DND-41 (cell line): Measurements from ENCODE around the gene TGIF2.

Experiments used
- ATAC-seq: fragments of 200-7000 bp; cut with Tn5 transposase; 3 replicates; pipeline ENCODE4 v1.9.1; 2021; ENCODE audit warnings: low read depth; ENCODE audit not compliant: insufficient read depth
- DNase-seq: peaks from one replicate; pipeline ENCODE4 v3.0.0-alpha.2; 2020
- H2AFZ ChIP-seq: 2 replicates; pipeline ENCODE4 v1.6.0; 2012; ENCODE audit warnings: low read depth, low read length
- H3K27ac ChIP-seq: 2 replicates; pipeline ENCODE4 v1.5.1; 2012; ENCODE audit warnings: low read length, inconsistent platforms
- H3K27me3 ChIP-seq: fragments of 200-600 bp; sonication (generic); 2 replicates; pipeline ENCODE4 v1.6.0; 2012; ENCODE audit warnings: low read length, mild to moderate bottlenecking, inconsistent platforms; ENCODE audit not compliant: insufficient read depth, poor library complexity
- H3K36me3 ChIP-seq: 2 replicates; pipeline ENCODE4 v1.5.1; 2012; ENCODE audit warnings: low read length, inconsistent platforms; ENCODE audit not compliant: insufficient read depth
- H3K4me1 ChIP-seq: 2 replicates; pipeline ENCODE4 v1.5.1; 2012; ENCODE audit warnings: mild to moderate bottlenecking, low read length; ENCODE audit not compliant: insufficient read depth
- H3K4me2 ChIP-seq: 2 replicates; pipeline ENCODE4 v1.6.0; 2012; ENCODE audit warnings: mild to moderate bottlenecking, moderate library complexity, low read length, inconsistent platforms; ENCODE audit not compliant: insufficient read depth
- H3K4me3 ChIP-seq, 2 experiments: fragments of 200-600 bp in 1 of 2; shearing (Covaris generic) in 1 of 2; 2 replicates each; pipeline ENCODE4 v1.5.1; 2012 to 2016; ENCODE audit warnings: inconsistent platforms in 2 of 2, low read length in 2 of 2, mild to moderate bottlenecking in 2 of 2, low read depth in 1 of 2, moderate library complexity in 1 of 2
- H3K79me2 ChIP-seq: 2 replicates; pipeline ENCODE4 v1.6.0; 2012; ENCODE audit warnings: low read length, inconsistent platforms; ENCODE audit not compliant: insufficient read depth
- H3K9ac ChIP-seq: 2 replicates; pipeline ENCODE4 v1.6.0; 2012; ENCODE audit warnings: low read depth, mild to moderate bottlenecking, inconsistent platforms, low read length, moderate library complexity
- H3K9me3 ChIP-seq: 2 replicates; pipeline ENCODE4 v1.5.1; 2012; ENCODE audit warnings: low read length, moderate library complexity, mild to moderate bottlenecking, inconsistent platforms; ENCODE audit not compliant: insufficient read depth, severe bottlenecking
- H4K20me1 ChIP-seq: 2 replicates; pipeline ENCODE4 v1.6.0; 2012; ENCODE audit warnings: low read length; ENCODE audit not compliant: insufficient read depth
- EZH2 ChIP-seq: IDR thresholded peaks from 3 replicates; pipeline ENCODE4 v1.6.1; 2012; ENCODE audit warnings: borderline replicate concordance, low read depth, mild to moderate bottlenecking, moderate library complexity, low read length, inconsistent platforms; ENCODE audit not compliant: severe bottlenecking
- TF ChIP-seq, protein P1 (sequence below): IDR thresholded peaks from 2 replicates; pipeline ENCODE4 v1.5.1; 2012; ENCODE audit warnings: borderline replicate concordance, low read length, moderate library complexity, mild to moderate bottlenecking; ENCODE audit not compliant: poor library complexity, severe bottlenecking; ENCODE audit errors: extremely low read depth

The TGIF2 gene

DNA sequence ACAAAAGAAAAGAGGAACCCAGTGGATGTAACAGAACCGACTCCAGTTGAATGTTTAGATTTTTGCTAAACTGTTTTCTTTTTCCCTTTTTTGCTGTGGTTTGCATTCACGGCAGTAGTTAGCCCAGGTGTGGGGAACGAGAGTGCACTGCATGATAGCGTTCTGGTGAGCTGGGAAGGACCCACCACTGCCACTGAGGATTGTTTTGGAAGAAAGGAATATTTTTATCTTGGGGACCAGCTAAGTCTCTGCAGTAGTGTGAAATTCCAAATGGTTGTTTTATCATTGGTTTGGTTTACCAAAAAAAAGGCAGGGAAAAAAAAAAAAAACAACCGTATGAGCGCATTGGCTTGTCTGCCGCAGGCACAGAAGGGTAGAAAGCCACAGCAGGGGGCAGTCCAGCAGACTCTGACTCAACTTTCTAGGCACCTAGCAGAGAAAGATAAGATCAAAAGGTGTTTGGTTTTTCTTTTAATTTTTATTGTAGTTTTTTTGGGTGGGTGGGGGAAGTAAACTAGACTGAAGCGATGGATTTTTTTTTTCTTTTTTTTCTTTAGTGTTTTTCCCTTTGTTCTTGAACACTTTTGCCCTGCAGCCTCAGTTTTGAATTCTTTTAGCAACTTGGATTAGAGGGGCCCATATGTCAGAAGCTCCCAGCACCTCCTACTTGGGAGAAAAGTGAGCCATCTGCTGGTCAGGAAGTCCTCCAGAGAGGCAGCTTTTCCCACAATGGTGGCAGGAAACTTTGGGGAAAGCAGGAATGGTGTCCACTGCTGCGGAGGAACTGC lies 18.7 kb downstream of the TGIF2 start:
- H3K36me3 ChIP-seq = peaks cover 67% of the 10 kb centered on the region
- DNase-seq (peak; percentile 78), ATAC-seq (peak; percentile 67)
- no peak overlapping the region for H3K4me3 ChIP-seq
- H4K20me1 ChIP-seq = peaks cover 30% of the 10 kb centered on the region
- H3K27ac ChIP-seq = peak overlapping the region; percentile 3; the same call in 1 of the 2 replicates
- TF ChIP-seq EZH2 = no peak
- TF ChIP-seq, protein P1, sequence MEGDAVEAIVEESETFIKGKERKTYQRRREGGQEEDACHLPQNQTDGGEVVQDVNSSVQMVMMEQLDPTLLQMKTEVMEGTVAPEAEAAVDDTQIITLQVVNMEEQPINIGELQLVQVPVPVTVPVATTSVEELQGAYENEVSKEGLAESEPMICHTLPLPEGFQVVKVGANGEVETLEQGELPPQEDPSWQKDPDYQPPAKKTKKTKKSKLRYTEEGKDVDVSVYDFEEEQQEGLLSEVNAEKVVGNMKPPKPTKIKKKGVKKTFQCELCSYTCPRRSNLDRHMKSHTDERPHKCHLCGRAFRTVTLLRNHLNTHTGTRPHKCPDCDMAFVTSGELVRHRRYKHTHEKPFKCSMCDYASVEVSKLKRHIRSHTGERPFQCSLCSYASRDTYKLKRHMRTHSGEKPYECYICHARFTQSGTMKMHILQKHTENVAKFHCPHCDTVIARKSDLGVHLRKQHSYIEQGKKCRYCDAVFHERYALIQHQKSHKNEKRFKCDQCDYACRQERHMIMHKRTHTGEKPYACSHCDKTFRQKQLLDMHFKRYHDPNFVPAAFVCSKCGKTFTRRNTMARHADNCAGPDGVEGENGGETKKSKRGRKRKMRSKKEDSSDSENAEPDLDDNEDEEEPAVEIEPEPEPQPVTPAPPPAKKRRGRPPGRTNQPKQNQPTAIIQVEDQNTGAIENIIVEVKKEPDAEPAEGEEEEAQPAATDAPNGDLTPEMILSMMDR = peak; percentile 45
- peaks cover 8% of the 10 kb centered on the region; the same call in 1 of the 2 replicates for H3K79me2 ChIP-seq
- H2AFZ ChIP-seq = no peak overlapping the region
- peaks cover 27% of the 10 kb centered on the region for H3K4me1 ChIP-seq
- H3K9me3 ChIP-seq = no peaks in the 10 kb centered on the region
- H3K9ac ChIP-seq = no peak overlapping the region
- H3K4me2 ChIP-seq = no peak overlapping the region
- H3K27me3 ChIP-seq = no peaks in the 10 kb centered on the region

DNA sequence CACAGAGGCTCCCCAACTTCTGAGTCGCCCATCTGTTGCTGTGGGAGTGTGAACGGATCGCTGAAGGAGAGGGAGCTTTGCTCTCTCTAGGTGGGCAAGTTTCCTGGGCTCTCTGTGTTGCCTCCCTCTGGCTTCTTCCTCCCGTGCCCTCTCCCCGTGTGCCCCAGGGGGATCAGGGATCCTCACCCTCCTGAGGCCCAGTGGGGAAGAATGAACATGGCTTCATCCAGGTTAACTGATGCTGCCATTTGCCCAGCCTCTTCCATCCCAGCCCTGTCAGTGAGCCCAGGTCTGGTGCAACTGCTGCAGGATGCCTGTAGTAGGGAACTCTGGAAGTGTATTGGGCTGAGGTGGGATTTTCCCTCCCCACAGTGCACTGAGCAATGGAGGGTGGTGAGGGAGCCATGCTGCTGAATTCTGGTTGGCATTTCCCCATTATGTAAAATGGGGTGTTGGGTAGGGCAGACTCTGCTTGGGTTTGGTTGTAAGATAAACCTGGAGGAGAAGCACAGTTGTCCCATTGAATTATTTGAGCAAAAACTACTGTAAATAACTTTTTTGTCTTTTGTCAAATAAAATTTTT lies 20.0 kb downstream of the TGIF2 start:
- H3K79me2 ChIP-seq = peaks cover 3% of the 10 kb centered on the region; the same call in 1 of the 2 replicates
- no peak for DNase-seq
- TF ChIP-seq, protein P1 = no peak
- TF ChIP-seq EZH2 = no peak
- no peaks in the 10 kb centered on the region for H3K27me3 ChIP-seq
- H4K20me1 ChIP-seq = peaks cover 24% of the 10 kb centered on the region
- H3K27ac ChIP-seq = no peak overlapping the region
- no peak overlapping the region for H3K4me2 ChIP-seq
- no peaks in the 10 kb centered on the region for H3K9me3 ChIP-seq
- no peak overlapping the region for H3K4me3 ChIP-seq
- H2AFZ ChIP-seq = no peak overlapping the region
- peaks cover 54% of the 10 kb centered on the region for H3K36me3 ChIP-seq
- no peak for ATAC-seq
- peaks cover 27% of the 10 kb centered on the region for H3K4me1 ChIP-seq
- H3K9ac ChIP-seq = no peak overlapping the region

DNA sequence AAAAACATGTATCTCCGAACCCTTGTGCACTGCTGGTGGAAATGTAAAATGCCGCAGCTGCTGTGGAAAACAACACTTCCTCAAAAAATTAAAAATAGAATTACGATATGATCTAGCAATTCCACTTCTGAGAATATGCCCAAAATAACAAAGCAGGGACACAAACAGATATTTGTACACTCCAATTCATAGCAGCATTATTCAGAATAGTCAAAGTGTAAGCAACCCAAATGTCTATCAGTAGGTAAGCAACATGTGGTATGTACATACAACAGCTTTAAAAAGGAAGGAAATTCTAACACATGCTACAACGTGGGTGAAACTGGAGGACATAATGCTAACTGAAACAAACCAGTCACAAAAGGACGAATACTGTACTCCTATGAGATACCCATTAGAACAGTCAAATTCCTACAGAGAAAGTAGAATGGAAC lies 26.5 kb downstream of the TGIF2 start:
- no peaks in the 10 kb centered on the region for H3K79me2 ChIP-seq
- H2AFZ ChIP-seq = no peak overlapping the region
- no peak overlapping the region for H3K27ac ChIP-seq
- H3K4me2 ChIP-seq = no peak overlapping the region
- H3K4me1 ChIP-seq = peaks cover 21% of the 10 kb centered on the region
- TF ChIP-seq, protein P1 = no peak
- TF ChIP-seq EZH2 = no peak
- no peaks in the 10 kb centered on the region for H3K36me3 ChIP-seq
- no peaks in the 10 kb centered on the region for H4K20me1 ChIP-seq
- ATAC-seq (no peak), DNase-seq (no peak)
- no peaks in the 10 kb centered on the region for H3K9me3 ChIP-seq
- no peaks in the 10 kb centered on the region for H3K27me3 ChIP-seq
- no peak overlapping the region for H3K9ac ChIP-seq
- no peak overlapping the region for H3K4me3 ChIP-seq
